Stimulated activated CD8-positive, alpha-beta memory T cell treated with anti-CD3 and anti-CD28 coated beads, Interleukin-7, amount 100 ng/mL, for 24 hours (primary cell): ENCODE results near the gene ACSL6.

Experiments used
- DNase-seq: peaks from one replicate; pipeline ENCODE4 v3.0.0-alpha.2; 2020; ENCODE audit warnings: low read depth

Gene ACSL6

DNA sequence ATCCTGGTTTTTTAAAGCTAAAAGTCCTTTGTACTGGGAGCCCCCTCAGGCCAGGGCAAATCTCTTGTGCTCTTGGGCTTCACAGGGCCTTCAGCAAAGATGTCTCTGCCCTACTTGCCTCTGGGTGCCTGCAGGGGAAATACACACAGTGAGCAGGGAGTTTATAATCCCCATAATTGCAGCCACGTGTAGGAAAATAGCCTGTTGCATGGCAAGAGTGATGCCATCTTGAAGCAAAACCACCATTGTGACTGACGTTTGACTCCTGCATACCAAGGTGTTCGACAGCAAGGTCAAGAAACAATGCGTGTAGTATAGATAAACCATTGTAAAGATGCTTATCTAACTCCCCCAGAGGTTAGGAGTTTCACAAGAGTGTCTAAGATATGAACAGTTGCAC, 37.6 kb upstream of the ACSL6 start:
- DNase-seq: no peak

GRCh38 chr5:132046880-132047299, 35.4 kb upstream of the ACSL6 start:
- no peak for DNase-seq

- DNase-seq: no peak
Measured at GRCh38 chr5:132044207-132044606, 32.7 kb upstream of the ACSL6 start.

DNA sequence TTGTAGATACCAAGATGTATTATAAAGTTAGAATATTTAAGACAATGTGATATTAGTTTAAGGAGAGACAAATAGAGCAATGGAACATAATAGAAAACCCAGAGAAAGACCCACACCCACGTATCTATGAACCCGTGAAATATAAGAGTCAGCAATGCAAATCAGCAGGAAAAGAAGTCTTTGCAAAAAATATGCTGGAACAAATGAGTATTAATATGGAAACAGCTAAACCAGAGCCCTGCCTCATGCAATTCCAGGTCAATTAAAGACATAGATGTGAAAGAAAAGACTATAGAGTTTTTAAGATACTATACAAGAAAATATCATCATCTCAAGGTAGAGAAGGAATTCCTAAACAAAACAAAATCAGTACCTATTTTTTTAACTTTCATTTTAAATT, 25.9 kb upstream of the ACSL6 start:
- DNase-seq: no peak

- DNase-seq: no peak
Measured at GRCh38 chr5:132033122-132033521, 21.7 kb upstream of the ACSL6 start.

- no peak for DNase-seq
Measured at GRCh38 chr5:132032196-132032595, 20.7 kb upstream of the ACSL6 start.

DNA sequence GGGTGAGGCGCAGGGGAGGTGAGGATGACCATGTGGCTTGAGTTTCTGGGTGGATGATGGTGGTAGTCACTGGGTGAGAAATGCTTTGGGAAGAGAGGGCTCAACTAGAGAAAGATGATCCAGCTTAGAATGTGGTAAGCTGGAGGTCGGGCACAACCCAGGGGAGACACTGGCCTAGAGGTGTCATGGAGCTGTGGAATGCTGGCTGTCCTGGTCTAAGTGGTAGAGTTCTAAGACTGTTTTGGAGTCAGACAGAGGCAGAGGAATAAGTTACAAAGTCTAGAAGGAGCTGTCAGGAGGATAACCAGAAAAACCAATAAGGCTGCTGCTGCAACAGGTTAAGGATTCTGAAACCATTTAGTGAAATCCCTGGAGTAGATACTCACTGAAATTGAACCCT, 19.2 kb upstream of the ACSL6 start:
- no peak for DNase-seq

DNA sequence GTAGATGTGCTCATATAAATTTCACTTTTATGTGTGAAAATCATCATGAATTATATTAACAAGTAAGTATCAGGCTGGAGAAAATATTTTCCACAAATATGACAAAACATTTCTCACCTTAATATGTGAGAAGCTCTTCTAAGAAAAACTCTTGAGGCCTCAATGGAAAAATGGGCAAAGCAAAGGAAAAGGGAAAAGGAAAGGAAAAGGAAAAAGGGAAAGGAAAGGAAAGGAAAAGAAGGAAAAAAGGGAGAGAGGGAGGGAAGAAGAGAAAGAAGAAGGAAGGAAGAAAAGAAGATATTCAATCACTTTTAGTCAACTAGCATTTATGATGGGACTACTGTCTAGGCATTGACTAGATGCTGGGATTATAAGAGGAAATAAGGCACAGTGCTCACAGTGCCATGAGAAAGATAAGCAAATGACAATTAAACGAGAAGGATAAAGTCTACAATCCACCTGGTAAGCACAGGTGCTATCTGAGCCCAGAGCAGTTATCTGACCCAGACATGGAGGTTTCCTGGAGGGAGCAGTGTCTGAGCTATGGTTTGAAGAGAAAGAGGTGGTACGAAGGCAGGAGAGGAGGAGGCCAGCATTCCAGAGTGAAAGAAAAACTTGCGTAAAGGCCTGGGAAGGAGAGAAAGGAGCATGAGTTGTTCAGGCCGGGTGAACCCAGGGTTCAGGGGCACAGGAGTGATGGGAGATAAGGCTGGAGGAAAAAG, 18.3 kb upstream of the ACSL6 start:
- no peak for DNase-seq

DNA sequence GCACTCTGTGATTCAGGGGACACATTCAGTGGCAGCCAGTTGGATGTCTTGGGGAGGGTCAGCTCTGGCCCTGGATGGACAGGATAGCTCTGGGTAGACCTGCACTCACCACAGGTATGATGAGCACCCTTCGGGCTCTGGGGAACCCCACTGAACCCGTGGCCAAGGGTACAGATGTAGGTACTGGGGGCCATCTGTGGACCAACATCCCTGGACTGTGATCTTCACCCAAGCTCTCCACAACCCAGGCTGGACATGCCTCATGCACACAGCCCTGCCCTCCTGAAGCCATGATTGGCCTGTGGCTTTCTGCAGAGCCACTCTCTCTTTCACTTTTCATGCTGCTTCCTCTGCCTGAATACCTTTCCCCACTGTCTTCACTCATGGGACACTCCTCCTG, 15.6 kb upstream of the ACSL6 start:
- DNase-seq: no peak

- DNase-seq: no peak
Measured at GRCh38 chr5:132026516-132027008, 15.1 kb upstream of the ACSL6 start.

- no peak for DNase-seq
Measured at GRCh38 chr5:132025403-132025971, 14.0 kb upstream of the ACSL6 start.

DNA sequence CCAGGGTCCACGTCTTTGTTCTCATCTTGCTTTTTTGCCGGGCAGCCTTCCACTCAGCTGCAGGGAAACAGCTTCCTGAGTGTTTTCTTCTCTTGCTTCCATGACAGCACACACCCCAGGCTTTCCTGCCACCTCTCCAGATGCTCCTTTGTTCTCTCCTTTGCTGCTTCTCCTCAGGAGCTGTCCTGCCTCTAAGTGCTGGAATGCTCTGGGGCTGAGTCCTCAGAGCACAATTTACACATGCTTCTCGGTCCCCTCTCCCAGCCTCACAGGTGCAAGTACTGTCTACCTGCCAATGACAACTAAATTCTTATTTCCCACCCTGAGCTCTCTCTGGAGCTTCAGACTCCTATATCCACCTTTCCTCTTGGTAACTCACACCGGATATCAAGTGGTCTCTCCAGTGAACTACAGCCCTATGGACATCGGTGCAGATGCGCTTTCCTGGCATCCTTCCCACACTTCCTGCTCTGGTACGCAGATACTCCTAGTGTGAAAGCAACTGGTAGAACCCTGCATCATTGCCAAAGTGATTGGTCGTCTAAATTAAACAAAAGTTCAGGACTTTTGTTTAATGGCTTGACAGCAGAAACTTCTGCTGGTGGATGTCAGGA, 13.4 kb upstream of the ACSL6 start:
- no peak for DNase-seq

- DNase-seq: no peak
Measured at GRCh38 chr5:132024117-132024435, 12.6 kb upstream of the ACSL6 start.

DNA sequence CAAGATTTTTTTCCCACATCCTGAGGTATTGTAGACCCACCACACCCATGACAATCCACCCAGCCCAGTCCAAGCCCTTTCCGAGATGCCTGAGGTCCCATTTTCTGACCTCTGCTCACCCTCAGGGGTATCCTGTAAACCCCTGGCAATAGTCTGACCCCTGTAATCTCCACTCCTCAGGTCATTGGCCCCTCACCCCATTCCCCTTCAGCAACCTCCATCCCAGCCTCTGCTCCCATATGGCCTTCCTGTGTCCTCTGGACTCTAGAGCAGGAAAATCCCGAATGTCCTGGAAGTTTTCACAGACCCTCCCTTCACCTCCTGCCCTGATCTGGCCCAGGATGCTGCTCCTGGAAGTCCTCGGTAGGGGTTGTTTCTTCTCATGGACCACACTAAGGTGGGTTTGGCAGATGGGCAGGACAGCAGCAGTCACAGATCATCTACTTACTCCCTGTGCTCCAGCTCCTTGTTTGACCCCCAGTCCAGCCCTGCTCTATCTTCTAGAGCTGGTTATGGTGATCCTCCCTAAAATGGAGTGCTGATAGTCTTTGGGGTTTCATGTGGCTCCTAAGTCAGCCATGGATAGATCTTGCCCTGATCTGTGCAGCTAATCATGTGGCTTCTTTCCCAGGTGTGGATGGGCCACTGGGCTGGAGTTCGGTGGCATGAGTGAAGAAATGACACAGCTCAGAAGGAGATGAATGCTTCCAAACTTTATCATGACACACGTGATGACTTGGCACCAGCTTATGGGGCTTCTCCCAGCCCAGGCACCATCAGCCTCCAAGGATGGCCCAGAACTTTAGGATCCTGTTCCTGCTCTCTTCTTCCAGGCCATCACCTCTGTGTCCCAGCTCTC, 12.0 kb upstream of the ACSL6 start:
- no peak for DNase-seq

- no peak for DNase-seq
Measured at GRCh38 chr5:132022737-132023136, 11.3 kb upstream of the ACSL6 start.

DNA sequence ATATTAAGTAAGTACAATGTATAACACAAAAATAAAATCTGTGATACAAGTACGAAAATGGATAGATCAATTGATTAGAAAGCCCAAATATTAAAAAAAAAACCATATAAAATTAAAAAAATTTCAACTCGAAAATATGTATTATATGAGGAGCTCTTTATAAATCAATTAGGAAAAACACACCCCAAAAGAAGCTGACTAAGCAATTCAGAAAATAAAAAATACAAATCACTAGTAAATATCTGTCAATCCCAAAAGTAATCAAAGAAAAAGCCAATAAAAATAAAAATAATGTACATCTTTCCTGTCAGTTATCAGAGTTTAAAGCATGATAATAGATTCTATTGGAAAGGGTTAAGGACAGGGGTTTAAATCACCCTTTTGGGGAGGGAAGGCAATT, 10.2 kb upstream of the ACSL6 start:
- DNase-seq: no peak

GRCh38 chr5:132020568-132021339, 9.3 kb upstream of the ACSL6 start:
- no peak for DNase-seq

- peak; percentile 41 for DNase-seq
Measured at GRCh38 chr5:132019857-132020555, 8.5 kb upstream of the ACSL6 start.

DNA sequence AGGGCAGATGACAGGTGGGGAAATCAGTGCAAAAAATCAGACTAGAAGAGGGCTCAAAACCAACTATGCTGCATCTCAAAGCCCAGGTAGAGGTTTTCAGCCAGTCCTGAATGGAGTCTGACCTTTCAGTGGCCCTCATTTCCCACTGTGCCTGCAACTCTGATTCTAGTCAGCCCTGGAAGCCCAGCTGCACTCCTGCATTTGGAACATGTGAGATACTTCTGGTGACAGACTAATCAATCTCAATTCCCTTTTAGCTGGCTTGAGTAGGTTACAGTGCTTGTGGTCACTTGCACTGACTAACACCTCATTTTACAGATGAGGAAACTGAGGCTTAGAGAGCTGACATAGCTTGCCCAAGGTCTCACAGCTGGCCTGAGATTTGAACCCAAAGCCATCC, 7.9 kb upstream of the ACSL6 start:
- no peak for DNase-seq

DNA sequence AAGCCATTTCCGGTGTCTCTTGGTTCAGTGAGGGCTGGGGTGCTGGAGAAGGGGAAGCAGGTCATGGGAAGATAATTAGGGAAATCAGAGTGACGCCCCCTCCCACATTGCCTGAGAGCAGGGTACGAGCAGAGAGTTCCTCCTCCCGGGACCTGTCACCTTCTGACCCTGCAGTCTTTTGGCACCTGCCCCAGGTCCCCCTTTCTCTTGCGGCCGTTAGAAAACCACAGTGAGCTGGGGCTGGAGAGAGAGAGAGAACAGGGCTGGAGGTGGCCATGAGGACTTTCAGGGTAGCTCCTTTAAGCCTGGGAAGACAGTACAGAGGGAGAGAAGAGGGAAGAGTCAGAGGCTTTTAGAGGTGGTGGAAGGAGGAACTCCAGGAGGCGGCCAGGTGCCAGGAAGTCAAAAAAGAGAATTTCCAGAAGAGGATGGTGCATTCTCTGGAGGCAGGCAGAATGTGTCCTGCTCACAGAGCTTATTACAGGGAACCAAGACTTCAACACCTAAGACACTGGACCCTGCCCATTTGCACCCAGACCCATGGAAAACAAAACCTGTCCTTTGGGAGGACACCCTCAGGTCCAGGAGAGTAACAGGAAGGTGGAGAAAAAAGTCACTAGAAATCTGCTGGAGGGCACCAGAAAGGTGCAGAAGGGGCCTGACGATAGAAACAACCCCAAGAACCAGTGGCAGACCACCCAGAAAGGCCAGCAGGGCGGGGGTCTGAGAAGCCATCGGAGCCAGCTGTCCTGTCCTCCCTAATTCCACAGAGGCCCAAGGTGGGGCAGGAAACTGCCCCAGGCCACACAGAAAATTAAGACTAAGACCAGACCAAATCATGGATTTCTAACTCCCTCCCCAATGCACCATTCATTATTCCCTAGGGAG, 6.5 kb upstream of the ACSL6 start:
- no peak for DNase-seq
